Measurements from ENCODE around the gene RABL3. TPM values are rescaled to one million over a fixed set of nuclear protein-coding genes. Genes with fewer than 3 reads are reported as not detected.

The RABL3 gene
- total and polyA plus RNA-seq, 2 of the 4 experiments (the other 2 are of a cell fraction) = 5.3 to 17.0 TPM

DNA sequence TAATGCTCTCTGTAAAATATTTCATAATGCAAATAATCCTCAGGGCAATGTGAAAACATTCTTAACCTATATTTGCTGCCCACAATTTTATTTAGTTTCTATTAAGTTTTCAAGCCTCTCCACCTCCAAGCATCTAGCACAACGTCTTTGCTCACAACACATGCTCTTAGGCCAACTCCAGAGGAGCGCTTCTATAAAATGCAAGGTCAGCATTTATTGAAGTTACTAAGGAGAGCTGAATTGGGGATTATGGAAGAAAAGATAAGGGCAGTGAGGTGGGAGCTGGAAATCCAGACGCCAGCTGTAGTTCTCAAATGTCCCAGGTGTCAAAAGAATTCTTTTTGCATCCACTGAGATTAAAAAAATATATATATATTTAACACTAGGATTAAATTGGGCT, 996 bp downstream of the RABL3 start:
- no peak overlapping the region for H3K18ac ChIP-seq (ENCODE audit: low read depth, low read length)
- peaks cover 4% of the 10 kb centered on the region for H3K4me1 ChIP-seq (ENCODE audit: control insufficient read depth, insufficient read depth, low read length)
- H2AK5ac ChIP-seq (ENCODE audit: low read depth, low read length) = no peak overlapping the region
- H3K27me3 ChIP-seq (ENCODE audit: control insufficient read depth, insufficient read depth, low read length) = no peaks in the 10 kb centered on the region
- H2BK5ac ChIP-seq (ENCODE audit: low read depth, low read length, poor library complexity, severe bottlenecking) = no peak overlapping the region
- BruUV-seq (replicated peaks) = no TSS peak
- H2BK120ac ChIP-seq (ENCODE audit: low read depth, low read length) = no peak overlapping the region
- no peaks in the 10 kb centered on the region for H3K36me3 ChIP-seq (ENCODE audit: control insufficient read depth, insufficient read depth, low read length)
- H4K20me1 ChIP-seq (ENCODE audit: insufficient read depth, low read length) = no peaks in the 10 kb centered on the region
- H3K9ac ChIP-seq (ENCODE audit: low read depth, low read length) = 0 out of 2 replicates have a peak overlapping the region, but pooled peaks have one; percentile 12
- no peak overlapping the region for H3K56ac ChIP-seq (ENCODE audit: extremely low read depth, insufficient read depth, low read length)
- DNase-seq = no peak
- no peak overlapping the region for H3K27ac ChIP-seq (ENCODE audit: insufficient read depth, low read length)
- ChIA-PET CTCF (interaction anchor here (1.7 kb wide), 1 partner anchor 173 kb away, joined by 4 read pairs; no protein-coding TSS in a partner anchor), POLR2A (ENCODE audit: unreplicated experiment) (no interaction called here)
- dilution Hi-C loops (cut with HindIII; ENCODE audit: low sequenced_read_pairs, unreplicated experiment) = no loop called here
- H3K4me2 ChIP-seq (ENCODE audit: low read depth, low read length) = peak overlapping the region; percentile 96
- TF ChIP-seq, protein P1, sequence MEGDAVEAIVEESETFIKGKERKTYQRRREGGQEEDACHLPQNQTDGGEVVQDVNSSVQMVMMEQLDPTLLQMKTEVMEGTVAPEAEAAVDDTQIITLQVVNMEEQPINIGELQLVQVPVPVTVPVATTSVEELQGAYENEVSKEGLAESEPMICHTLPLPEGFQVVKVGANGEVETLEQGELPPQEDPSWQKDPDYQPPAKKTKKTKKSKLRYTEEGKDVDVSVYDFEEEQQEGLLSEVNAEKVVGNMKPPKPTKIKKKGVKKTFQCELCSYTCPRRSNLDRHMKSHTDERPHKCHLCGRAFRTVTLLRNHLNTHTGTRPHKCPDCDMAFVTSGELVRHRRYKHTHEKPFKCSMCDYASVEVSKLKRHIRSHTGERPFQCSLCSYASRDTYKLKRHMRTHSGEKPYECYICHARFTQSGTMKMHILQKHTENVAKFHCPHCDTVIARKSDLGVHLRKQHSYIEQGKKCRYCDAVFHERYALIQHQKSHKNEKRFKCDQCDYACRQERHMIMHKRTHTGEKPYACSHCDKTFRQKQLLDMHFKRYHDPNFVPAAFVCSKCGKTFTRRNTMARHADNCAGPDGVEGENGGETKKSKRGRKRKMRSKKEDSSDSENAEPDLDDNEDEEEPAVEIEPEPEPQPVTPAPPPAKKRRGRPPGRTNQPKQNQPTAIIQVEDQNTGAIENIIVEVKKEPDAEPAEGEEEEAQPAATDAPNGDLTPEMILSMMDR (conservative IDR thresholded peaks at IDR 0.05; ENCODE audit: low read depth, low read length) = no peak
- TF ChIP-seq CHD1 (IDR thresholded peaks at IDR 0.05; ENCODE audit: low read depth, low read length) (no peak), BHLHE40 (IDR thresholded peaks at IDR 0.05; ENCODE audit: low read depth, low read length) (no peak), MAFK (IDR thresholded peaks at IDR 0.05; ENCODE audit: low read depth, low read length) (peak; percentile 100), MAZ (IDR thresholded peaks at IDR 0.05; ENCODE audit: borderline replicate concordance, low read depth, low read length) (no peak)
- TF ChIP-seq, protein P2, sequence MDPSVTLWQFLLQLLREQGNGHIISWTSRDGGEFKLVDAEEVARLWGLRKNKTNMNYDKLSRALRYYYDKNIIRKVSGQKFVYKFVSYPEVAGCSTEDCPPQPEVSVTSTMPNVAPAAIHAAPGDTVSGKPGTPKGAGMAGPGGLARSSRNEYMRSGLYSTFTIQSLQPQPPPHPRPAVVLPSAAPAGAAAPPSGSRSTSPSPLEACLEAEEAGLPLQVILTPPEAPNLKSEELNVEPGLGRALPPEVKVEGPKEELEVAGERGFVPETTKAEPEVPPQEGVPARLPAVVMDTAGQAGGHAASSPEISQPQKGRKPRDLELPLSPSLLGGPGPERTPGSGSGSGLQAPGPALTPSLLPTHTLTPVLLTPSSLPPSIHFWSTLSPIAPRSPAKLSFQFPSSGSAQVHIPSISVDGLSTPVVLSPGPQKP (IDR thresholded peaks at IDR 0.05; ENCODE audit: borderline replicate concordance, low read depth, low read length) = no peak
- no peaks in the 10 kb centered on the region; the same call in 1 of the 2 replicates for H3K9me3 ChIP-seq (ENCODE audit: control insufficient read depth, insufficient read depth, low read length)
- H3K79me1 ChIP-seq (ENCODE audit: low read depth in 1 of 2, low read length in 2 of 2) = peaks cover 34 to 41% of the 10 kb centered on the region in 2 experiments
- no peak overlapping the region for H4K91ac ChIP-seq (ENCODE audit: insufficient read depth, low read depth, low read length)
- in situ Hi-C loops (cut with MboI; ENCODE audit: low sequenced_read_pairs) = no loop called here
- H2BK15ac ChIP-seq (ENCODE audit: low read depth, low read length) = no peak overlapping the region
- no peak overlapping the region for H2AFZ ChIP-seq (replicated peaks; ENCODE audit: low read length, poor library complexity)
- peaks cover 5% of the 10 kb centered on the region for H3K9me1 ChIP-seq (ENCODE audit: insufficient read depth, low read length)
- no peak for ATAC-seq (ENCODE audit: low read depth)
- peak overlapping the region in 1 of 2 experiments; percentile 69; a peak in 1 of 4 replicates for H4K8ac ChIP-seq (ENCODE audit: low read depth in 2 of 2, low read length in 2 of 2)
- no peak overlapping the region for H3K14ac ChIP-seq (replicated peaks; ENCODE audit: low read depth, low read length)
- H3K4ac ChIP-seq (ENCODE audit: low read depth, low read length) = 0 out of 2 replicates have a peak overlapping the region, but pooled peaks have one; percentile 10
- no peak overlapping the region for H3K23ac ChIP-seq (ENCODE audit: low read depth, low read length)
- no peak overlapping the region for H2BK20ac ChIP-seq (ENCODE audit: low read depth, low read length)
- H2AK9ac ChIP-seq (replicated peaks; ENCODE audit: low read depth, low read length, poor library complexity) = no peak overlapping the region
- peak overlapping the region; percentile 61; the same call in 1 of the 2 replicates for H4K5ac ChIP-seq (ENCODE audit: low read depth, low read length)
- intact Hi-C loops (cut with micrococcal nuclease) = no loop called here
- H3K4me3 ChIP-seq (ENCODE audit: insufficient read depth, low read depth, low read length) = no peak overlapping the region
- no CpG with 5 or more reads among the region's 3 CpGs for WGBS, 2 experiments (ENCODE audit: extremely low coverage in 2 of 2, insufficient read length in 1 of 2)
